HG03354 (cell line): ENCODE data around the gene RRP9.
"Not testable (repeated sequence)": the region's sequence is repeated elsewhere in the genome, so short reads cannot be mapped to it uniquely, and the experiment has no call there.

ENCODE experiments used
- ATAC-seq: cut with Tn5 transposase; IDR thresholded peaks from one replicate; pipeline ENCODE4 v1.9.1; 2021; ENCODE audit warnings: mild to moderate bottlenecking; ENCODE audit not compliant: unreplicated experiment, poor library complexity, severe bottlenecking

Gene RRP9

DNA sequence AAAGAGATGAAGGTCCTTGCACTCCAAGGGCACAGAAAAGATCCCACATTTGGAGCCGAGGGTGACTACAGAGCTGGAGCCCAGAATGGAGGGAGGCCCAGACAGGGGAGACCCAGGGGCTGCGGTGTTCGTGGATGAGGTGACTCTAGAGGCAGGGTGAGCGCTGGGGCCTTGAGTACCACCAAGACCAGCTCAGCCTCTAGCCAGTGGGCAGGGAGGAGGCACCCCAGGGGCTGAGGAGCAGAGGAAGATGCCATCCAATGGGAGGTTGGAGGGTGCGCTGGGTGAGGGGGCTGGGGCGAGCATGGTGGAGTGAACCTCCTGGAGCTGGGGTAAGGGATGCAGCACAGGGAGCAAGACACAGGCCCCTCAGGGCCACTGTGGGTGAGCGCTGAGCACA lies 13.3 kb downstream of the RRP9 start:
- ATAC-seq = no peak

DNA sequence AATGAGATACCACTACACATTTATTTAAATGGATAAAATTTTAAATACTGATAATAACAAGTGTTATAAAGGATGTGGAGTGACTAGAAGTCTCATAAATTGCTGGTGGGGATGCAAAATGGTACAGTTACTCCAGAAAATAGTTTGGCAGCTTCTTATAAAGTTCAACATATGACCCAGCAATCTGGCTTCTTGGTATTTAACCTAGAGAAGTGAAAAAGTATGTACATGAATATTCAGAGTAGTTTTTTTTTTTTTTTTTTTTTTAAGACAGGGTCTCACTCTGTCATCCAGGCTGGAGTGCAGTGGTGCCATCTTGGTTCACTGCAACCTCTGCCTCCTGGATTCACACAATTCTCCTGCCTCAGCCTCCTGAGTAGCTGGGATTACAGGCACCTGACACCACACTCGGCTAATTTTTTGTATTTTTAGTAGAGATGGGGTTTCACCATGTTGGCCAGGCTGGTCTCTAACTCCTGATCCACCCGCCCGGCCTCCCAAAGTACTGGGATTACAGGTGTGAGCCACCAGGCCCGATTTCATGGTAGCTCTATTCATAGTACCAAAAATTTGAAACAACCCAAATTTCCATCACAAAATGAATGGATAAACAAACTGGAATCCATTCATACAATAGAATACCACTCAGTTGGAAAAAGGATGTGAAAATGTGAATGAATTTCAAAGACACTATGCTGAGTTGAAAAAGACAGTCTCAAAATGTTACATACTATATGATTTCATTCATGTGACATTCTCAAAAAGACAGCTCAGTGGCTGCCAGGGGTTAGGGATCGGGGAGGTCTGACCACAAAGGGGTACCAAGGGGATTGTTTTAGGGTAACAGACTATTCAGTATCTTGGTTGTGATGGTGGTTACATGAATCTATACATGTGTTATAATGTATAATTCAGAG lies 14.4 kb downstream of the RRP9 start:
- ATAC-seq = no peak

DNA sequence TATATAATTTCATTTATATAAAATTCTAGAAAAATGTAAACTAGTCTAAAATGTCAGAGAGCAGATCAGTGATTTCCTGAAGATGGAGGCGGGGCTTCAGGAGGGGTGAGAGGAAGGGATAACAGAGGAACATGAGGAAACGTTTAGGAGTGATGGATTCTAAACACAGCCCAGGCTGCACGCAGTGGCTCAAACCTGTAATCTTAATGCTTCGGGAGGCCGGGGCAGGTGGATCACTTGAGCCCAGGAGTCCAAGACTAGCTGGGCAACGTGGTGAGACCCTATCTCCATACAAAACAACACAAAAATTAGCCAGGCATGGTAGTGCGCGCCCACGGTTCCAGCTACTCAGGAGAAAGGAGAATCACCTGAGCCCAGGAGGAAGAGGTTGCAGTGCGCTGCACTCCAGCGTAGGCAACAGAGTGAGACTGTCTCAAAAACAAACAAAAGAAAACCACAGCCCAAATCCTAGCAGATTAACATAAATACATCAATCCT lies 20.6 kb downstream of the RRP9 start:
- ATAC-seq = no peak

DNA sequence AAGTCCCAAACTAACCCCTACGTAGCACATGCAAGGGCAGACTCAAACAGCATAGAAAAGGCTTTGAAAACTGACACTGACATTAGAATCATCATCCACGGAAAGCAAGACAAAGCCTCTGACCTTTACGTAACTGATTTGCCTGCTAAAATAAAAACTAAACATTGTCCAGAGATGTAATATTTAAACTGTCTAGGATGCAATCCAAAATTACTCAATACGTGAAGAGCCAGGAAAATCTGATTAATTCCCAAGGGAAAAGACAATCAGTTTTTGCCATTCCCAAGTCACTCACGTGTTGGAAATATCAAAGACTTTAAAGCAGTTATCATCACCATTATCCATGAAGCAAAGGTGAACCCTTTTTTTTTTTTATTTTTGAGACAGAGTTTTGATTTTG lies 25.3 kb downstream of the RRP9 start:
- no peak for ATAC-seq

DNA sequence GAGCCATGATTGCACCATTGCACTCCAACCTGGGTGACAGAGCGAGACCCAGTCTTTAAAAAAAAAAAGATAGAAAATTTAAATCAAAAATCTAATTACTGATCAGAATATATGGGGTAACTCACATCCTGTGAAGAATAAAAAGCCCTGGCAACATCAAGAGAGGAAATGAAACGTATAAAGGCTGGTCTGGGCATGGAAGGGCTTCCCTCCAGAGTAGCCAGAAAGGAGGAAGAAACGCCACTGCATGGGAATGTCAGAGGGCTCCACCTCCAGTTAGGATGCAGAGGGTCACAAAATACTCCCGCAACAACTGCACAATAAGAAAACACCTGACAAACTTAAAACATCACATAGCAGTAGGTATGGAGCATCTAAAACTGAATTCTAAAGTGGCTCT lies 33.7 kb downstream of the RRP9 start:
- ATAC-seq = no peak

DNA sequence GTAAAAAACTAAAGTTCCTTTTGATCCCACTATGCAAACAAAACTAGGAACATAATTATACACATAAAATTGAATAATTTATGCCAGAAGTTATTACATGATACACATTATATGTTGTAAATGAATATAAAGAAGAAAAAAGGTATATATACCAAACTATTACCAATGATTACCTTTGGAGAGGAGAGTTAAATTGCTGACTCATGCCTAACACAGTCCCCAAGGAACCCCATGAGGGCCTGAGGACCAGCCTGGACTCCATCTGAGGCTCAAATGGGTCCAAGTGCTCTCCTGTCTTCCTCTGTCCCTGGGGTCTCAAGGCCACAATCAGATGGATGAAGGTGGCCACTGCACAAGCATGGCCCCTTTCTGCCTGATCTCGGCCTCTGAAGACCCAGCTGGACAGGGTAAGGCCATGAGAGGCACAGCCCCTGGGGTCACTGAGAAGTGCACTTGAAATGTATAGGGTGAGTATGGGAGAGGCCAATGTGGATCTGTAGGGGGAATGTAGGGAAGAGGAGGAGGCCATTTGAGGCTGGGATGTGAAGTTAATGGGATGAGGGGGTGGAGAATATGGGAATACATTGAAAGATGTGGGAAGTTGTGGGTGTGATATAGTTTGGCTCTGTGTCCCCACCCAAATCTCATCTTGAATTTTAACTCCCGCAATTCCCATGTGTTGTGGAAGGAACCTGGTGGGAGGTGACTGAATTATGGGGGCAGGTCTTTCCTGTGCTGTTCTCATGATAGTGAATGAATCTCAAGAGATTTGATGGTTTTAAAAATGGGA lies 37.5 kb downstream of the RRP9 start:
- no peak for ATAC-seq

DNA sequence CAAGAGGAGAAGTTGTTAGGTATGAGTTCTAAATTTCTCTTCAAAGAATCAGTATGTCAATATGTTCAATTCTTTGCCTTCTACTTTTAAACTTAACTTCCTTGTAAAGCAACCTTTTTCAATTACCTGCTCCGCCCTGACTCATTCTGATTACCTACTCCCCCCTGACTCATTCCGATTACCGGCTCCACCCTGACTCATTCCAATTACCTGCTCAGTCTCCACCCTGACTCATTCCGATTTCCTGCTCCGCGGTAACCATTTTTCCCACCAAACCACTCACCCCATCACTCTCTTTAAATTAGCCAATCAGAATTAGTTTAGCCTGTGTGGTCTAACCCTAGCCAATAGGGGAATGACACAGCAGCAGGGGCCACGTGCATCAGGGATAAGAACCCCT lies 39.3 kb downstream of the RRP9 start:
- not testable (repeated sequence) for ATAC-seq

DNA sequence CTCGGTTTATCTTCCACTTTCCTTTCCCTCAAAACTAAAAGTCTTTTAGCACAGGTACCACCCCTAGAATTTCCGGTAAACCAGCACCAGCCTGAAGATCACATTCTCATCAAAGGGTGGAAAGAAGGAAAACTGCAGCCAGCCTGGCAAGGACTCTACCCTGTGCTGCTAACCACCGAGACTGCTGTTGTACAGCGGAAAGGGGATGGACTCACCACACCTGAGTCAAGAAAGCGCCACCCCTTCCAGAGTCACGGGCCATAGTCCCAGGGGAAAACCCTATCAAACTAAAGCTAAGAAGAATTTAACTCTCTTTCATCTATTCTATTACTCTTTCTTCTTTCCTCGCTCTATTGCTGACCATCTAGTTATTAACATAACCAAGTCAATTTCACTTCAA lies 41.7 kb downstream of the RRP9 start:
- not testable (repeated sequence) for ATAC-seq

DNA sequence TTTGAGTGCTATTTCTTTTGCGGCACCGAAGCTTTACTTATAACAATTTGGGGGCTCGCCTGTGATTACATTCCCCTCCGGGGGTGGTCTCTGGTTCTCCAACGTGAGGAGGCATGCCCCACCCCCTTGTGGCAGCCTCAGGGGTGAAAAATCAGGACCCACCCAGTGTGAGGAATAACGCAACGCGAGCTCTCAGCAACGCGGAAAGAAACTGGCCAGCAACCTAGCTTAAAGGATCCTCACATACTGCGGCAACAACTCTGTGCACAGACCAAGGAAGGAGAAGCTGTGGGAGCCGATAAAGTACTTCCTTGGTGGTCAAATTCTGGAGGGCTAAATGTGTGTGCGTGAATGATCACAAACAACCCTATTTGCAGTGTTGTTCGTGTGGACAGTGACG lies 44.3 kb downstream of the RRP9 start:
- ATAC-seq = no peak

DNA sequence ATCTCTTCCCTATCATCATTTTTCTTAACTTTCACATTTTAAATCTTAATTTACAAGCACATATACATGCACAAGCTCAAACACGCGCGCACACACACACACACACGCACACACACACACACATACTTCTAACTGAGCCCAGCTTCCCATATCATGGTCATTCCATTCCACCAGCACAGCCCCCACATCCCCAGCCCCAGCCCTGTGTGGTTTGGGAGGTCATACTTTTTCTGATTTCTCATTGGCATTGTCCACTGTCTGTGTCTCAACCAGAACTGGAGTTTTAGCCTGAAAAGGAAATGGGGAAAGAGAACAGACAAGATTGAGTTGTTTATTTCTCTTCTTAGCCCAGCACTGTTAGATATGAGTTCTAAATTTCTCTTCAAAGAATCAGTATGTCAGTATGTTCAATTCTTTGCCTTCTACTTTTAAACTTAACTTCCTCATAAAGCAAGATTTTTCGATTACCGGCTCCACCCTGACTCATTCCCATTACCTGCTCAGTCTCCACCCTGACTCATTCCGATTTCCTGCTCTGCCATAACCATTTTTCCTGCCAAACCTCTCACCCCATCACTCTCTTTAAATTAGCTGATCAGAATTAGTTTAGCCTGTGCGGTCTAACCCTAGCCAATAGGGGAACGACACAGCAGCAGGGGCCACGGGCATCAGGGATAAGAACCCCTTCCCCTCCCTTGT lies 44.9 kb downstream of the RRP9 start:
- no peak for ATAC-seq

DNA sequence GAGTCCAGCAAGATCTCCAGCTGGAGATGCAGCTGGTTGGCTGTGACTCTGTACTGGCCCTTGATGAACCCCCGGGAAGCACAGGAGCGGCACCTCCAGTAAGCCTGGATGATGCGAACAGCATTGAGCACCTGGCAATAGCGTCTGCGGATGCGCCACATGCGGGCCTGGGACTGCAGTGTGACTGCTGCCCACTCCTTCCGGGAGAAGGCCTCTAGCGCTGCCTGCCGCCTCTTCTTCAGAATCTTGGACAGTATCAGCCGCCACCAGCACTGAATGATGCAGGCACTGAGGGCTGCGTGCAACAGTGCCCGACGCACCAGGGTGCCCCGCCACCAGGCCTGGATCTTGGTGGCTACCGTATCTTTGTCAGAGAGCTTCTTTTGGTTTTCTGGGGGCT lies 46.8 kb downstream of the RRP9 start:
- ATAC-seq = no peak

DNA sequence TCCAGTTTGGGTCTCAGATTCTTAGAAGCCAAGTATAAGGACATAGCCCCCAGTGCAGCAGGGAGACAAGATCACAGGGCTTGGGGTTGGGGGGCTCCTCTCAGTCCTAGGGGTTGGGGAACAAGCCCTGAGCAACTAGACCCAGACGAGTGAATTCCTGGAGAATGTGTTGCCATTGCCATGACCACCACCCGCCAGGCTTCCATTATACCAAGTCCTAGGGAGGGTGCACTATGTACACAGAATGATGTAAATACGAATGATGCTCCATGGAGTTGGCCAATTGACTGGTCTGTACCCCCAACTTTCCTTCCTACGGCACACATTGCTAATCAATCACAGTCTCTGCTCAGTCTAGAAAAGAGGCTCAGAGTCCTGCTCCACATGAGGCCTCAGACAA lies 47.3 kb downstream of the RRP9 start:
- ATAC-seq = no peak

DNA sequence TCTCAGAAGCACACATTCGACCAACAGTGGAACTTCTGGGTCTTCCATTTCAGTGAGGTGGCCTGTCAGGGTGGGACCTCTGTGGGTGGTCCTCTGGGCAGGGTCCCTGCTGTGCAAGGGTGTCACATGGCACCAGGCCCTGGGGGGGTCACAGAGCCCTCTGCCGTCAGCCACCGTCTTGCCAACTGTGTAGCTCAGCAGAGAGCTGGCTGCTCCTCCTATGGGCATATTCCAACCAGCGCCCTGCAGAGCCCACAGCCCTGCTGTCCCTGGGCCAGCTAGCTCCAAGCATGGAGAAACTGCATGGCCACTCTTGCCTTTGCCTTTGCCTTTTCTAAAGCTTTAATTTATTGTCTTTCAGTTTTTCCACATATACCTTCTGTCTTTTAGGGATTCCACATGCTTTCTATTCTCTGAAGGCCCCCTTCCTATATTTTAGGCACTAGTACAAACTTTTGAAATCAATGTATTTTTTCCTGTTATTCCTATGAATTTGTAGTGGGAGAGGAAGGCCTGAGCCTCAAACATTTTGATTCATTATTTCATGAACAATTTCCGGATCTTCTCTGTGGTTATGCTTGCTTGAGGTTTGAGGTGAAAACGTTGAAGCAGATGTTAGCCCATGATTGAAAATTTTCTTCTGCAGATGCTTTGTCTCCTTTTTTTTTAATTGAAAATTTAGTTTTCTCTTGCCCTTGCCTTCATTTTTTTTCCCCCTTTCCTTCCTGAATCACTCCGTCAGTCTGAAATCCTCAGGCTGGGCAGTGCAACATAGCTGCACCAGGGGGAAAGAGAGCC lies 50.3 kb downstream of the RRP9 start:
- no peak for ATAC-seq

DNA sequence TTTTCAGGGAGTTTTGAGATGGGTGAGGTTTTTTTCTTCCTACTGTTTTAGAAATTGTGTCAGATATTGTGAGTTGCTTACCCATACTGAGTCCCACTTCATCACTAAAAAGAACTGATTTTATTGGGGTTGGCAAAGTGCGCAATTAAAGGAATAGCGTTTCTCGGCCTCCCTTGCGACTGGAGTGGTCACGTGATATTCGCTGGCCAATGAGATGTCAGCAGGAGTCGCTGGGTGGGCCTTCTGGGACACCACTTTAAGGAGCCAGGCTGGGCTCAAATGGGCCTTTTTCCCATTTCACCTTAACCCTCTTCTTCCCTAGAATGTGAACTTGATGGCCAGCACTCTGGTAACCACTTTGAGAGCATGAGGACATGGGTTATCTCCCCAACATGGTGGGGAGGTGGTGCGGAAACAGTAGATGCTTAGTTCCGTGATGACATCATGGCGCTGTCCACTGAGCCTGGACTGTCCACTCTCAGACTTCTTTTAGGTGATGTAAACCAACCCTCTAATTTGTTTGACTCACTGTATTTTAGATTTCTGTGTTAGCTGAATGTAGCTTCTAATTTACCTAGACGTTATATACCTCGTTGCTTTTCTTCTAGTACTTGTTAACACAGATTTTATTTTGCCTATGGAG lies 53.1 kb downstream of the RRP9 start:
- no peak for ATAC-seq

DNA sequence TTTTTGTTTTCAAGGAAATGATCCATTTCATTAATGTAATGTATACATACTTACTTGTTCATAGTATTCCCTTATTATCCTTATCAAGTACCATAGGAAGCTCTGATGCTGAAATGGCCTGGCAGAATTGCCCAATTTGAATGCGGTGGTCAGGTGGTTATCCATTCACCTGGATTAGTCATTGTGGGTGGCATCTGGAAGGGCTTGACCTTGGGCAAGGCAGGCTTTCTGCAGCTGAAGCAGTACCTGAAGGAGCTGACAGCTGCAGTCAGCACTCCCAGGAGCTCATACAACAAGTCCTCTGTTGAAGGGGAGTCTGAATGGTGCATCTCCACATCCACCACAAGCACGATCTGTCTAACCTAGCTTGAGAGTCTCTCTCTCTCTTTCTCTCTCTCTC lies 54.1 kb downstream of the RRP9 start:
- ATAC-seq = no peak

DNA sequence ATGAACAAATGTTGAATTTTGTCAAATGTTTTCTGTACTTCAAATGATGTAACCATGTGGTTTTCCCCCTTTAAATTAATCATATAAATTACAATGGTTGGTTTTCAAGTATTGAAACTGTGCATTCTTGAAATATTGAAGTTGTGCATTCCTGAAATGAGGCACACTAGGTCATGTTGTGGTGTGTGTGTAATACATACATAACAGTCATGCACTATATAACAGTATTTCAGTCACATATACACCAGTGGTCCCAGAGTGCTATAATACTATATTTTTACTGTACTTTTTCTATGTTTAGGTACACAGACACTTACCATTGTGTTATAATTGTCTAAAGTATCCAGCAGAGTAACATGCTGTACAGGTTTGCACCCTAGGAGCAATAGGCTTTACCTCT lies 55.3 kb downstream of the RRP9 start:
- no peak for ATAC-seq
